Stimulated activated CD8-positive, alpha-beta memory T cell treated with anti-CD3 and anti-CD28 coated beads, Interleukin-15, amount 100 ng/mL, for 24 hours (primary cell): Measurements from ENCODE around the gene DDC.
"Not testable (repeated sequence)": the region's sequence is repeated elsewhere in the genome, so short reads cannot be mapped to it uniquely, and the experiment has no call there.

Experiments used
- DNase-seq: peaks from one replicate; pipeline ENCODE4 v3.0.0-alpha.2; 2020; ENCODE audit warnings: low read depth

Gene DDC

GRCh38 chr7:50519350-50519749 lies 45.9 kb downstream of the DDC start:
- not testable (repeated sequence) for DNase-seq

GRCh38 chr7:50513166-50513871 lies 51.9 kb downstream of the DDC start:
- DNase-seq = no peak

- DNase-seq = no peak
Observed at GRCh38 chr7:50512384-50512783, 52.8 kb downstream of the DDC start.

- DNase-seq = no peak
Observed at GRCh38 chr7:50509459-50509858, 55.7 kb downstream of the DDC start.

GRCh38 chr7:50508471-50508943 lies 56.7 kb downstream of the DDC start:
- DNase-seq = no peak

GRCh38 chr7:50507898-50508470 lies 57.2 kb downstream of the DDC start:
- DNase-seq = no peak

GRCh38 chr7:50505553-50506210 lies 59.5 kb downstream of the DDC start:
- DNase-seq = no peak

- no peak for DNase-seq
Observed at GRCh38 chr7:50504646-50505546, 60.3 kb downstream of the DDC start.

GRCh38 chr7:50502947-50503346 lies 62.3 kb downstream of the DDC start:
- no peak for DNase-seq

- DNase-seq = no peak
Observed at GRCh38 chr7:50502001-50502684, 63.1 kb downstream of the DDC start.

- DNase-seq = no peak
Observed at GRCh38 chr7:50499092-50499491, 66.1 kb downstream of the DDC start.

- DNase-seq = no peak
Observed at GRCh38 chr7:50497968-50498367, 67.2 kb downstream of the DDC start.

GRCh38 chr7:50497068-50497642 lies 68.0 kb downstream of the DDC start:
- no peak for DNase-seq

- DNase-seq = no peak
Observed at GRCh38 chr7:50496569-50496968, 68.6 kb downstream of the DDC start.

- no peak for DNase-seq
Observed at GRCh38 chr7:50495746-50496145, 69.5 kb downstream of the DDC start.

GRCh38 chr7:50492770-50493519 lies 72.3 kb downstream of the DDC start:
- DNase-seq = no peak

GRCh38 chr7:50491943-50492342 lies 73.3 kb downstream of the DDC start:
- DNase-seq = no peak

- no peak for DNase-seq
Observed at GRCh38 chr7:50491209-50491608, 74.0 kb downstream of the DDC start.

GRCh38 chr7:50488379-50488778 lies 76.8 kb downstream of the DDC start:
- DNase-seq = no peak

- no peak for DNase-seq
Observed at GRCh38 chr7:50486512-50486911, 78.7 kb downstream of the DDC start.

GRCh38 chr7:50481867-50482266 lies 83.3 kb downstream of the DDC start:
- DNase-seq = no peak
